Gastrocnemius medialis (tissue), 4 donors: ENCODE measurements around the gene PDSS2.
"Not testable (repeated sequence)": the region's sequence is repeated elsewhere in the genome, so short reads cannot be mapped to it uniquely, and the experiment has no call there.

Experiments used
- CTCF ChIP-seq, 5 experiments: fragments of 450-650 bp in 3 of 5; fragments of 200-600 bp in 2 of 5; sonication (generic) in 2 of 5; IDR thresholded peaks in 4 of 5; conservative IDR thresholded peaks in 1 of 5; 1 replicate in 4 of 5; 2 replicates in 1 of 5; pipeline ENCODE4 v1.5.1; 2016 to 2019; ENCODE audit warnings: antibody characterized with exemption in 5 of 5, mild to moderate bottlenecking in 3 of 5, moderate library complexity in 3 of 5
- POLR2A ChIP-seq, 2 donors: fragments of 450-650 bp; IDR thresholded peaks; one replicate each; pipeline ENCODE4 v1.6.1; 2017; ENCODE audit warnings: antibody characterized with exemption in 2 of 2, mild to moderate bottlenecking in 2 of 2, moderate library complexity in 2 of 2

- not testable (repeated sequence) for TF ChIP-seq POLR2A (IDR thresholded peaks at IDR 0.05); CTCF (IDR thresholded peaks at IDR 0.05 in 4 of 5, conservative IDR thresholded peaks at IDR 0.05 in 1 of 5)
Observed at GRCh38 chr6:107475360-107475759, 16.0 kb upstream of the PDSS2 start.
